Measurements from ENCODE around the gene RABIF.

- TF ChIP-seq EP300 (IDR thresholded peaks at IDR 0.05): no peak
- TF ChIP-seq POLR2AphosphoS5 (IDR thresholded peaks at IDR 0.05): no peak
- TF ChIP-seq CTCF (IDR thresholded peaks at IDR 0.05): no peak
Measured at GRCh38 chr1:202844935-202845334, 44.0 kb downstream of the RABIF start.

All from upper lobe of left lung (tissue), 4 donors.